Vagina (tissue), 2 donors: ENCODE data around the gene SPEG. TPM values are rescaled to one million over a fixed set of nuclear protein-coding genes. Genes with fewer than 3 reads are reported as not detected.

Experiments used
- DNase-seq, 2 donors: peaks; one replicate each; pipeline ENCODE4 v3.0.0-alpha.2; 2017; ENCODE audit errors: extremely low spot score in 2 of 2
- H3K27ac ChIP-seq: fragments of 200-600 bp; sonication (generic); one replicate; pipeline ENCODE4 v1.5.1; 2019
- H3K27me3 ChIP-seq: fragments of 200-600 bp; sonication (generic); one replicate; pipeline ENCODE4 v1.5.1; 2019
- H3K36me3 ChIP-seq, 2 donors: fragments of 200-600 bp; sonication (generic); one replicate each; pipeline ENCODE4 v1.5.1; 2017 to 2019
- H3K4me1 ChIP-seq: fragments of 200-600 bp; sonication (generic); one replicate; pipeline ENCODE4 v1.5.1; 2019
- H3K4me3 ChIP-seq, 2 donors: fragments of 200-600 bp; sonication (generic); 1 replicate in 1 of 2; 2 replicates in 1 of 2; pipeline ENCODE4 v1.5.1; 2016 to 2019
- H3K9me3 ChIP-seq: fragments of 200-600 bp; sonication (generic); one replicate; pipeline ENCODE4 v1.5.1; 2019
- POLR2A ChIP-seq, 2 donors: fragments of 450-650 bp; IDR thresholded peaks; one replicate each; pipeline ENCODE4 v1.6.1; 2017; ENCODE audit warnings: antibody characterized with exemption in 2 of 2, mild to moderate bottlenecking in 2 of 2, moderate library complexity in 2 of 2
- POLR2AphosphoS5 ChIP-seq, 2 donors: sonication (generic); formaldehyde crosslinking; IDR thresholded peaks; one replicate each; pipeline ENCODE4 v1.9.0; 2017; ENCODE audit warnings: antibody characterized with exemption in 2 of 2, mild to moderate bottlenecking in 2 of 2, low read depth in 1 of 2; ENCODE audit not compliant: insufficient read depth in 1 of 2
- intact Hi-C: fragments of 100-400 bp; cut with DNase I; formaldehyde crosslinking; loops from one replicate; pipeline ENCODE4 v1.15.1; 2023
- total RNA-seq: library from RNA; depleted of rRNA; stranded (reverse); fragments of >200 nt; gene quantifications from one replicate; pipeline ENCODE4 v1.2.3, GENCODE V29; 2016
- TF ChIP-seq, protein P1 (sequence below), 3 experiments: fragments of 450-650 bp in 2 of 3; fragments of 200-600 bp in 1 of 3; sonication (generic) in 1 of 3; IDR thresholded peaks; one replicate each; pipeline ENCODE4 v1.5.1; 2017 to 2019; ENCODE audit warnings: antibody characterized with exemption in 3 of 3, mild to moderate bottlenecking in 2 of 3, moderate library complexity in 2 of 3

SPEG gene
- total RNA-seq, 1 donor from 2014 or later: 28.2 TPM

DNA sequence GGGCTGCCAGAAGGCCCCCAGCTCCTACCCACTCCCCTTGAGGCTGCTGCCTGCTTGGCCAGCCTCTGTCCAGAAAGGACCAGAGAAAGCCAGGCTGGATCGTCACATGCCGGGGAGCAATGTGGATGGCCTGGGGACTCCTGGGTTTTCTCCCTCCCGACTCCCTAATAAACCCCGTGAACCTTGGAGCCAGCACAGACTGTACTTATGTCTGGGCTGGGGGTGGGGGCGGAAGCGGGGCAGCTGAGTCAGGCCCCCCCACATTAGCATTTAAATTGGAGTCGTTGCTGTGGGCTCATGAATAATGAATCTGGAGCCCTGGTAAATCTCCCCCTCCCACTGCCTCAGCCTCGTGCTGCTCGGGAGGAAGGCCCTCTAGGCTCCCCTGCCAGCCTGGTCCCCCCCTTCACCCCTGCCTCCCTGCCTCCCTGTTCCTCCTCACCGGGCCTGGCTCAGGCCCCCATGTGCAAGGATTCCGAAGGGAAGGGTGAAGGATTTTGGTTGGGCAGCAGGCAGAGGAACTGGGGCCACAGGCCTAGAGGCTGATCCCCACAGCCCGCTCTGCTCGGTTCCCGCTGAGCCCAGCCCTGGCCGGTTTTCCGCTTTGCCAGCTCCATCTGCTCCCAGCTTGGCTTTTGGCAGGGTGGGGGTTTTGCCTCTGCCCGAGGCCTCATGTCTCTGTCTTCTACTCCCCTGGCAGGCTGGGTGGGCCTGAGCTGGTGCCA, 72.3 kb downstream of the SPEG start:
- H3K27me3 ChIP-seq: no peaks in the 10 kb centered on the region
- H3K4me3 ChIP-seq: no peak overlapping the region
- DNase-seq: no peak
- intact Hi-C loops: no loop called here
- TF ChIP-seq POLR2AphosphoS5 (IDR thresholded peaks at IDR 0.05; ENCODE audit: insufficient read depth in 1 of 2, low read depth in 1 of 2) (no peak), POLR2A (IDR thresholded peaks at IDR 0.05) (no peak)
- TF ChIP-seq, protein P1, sequence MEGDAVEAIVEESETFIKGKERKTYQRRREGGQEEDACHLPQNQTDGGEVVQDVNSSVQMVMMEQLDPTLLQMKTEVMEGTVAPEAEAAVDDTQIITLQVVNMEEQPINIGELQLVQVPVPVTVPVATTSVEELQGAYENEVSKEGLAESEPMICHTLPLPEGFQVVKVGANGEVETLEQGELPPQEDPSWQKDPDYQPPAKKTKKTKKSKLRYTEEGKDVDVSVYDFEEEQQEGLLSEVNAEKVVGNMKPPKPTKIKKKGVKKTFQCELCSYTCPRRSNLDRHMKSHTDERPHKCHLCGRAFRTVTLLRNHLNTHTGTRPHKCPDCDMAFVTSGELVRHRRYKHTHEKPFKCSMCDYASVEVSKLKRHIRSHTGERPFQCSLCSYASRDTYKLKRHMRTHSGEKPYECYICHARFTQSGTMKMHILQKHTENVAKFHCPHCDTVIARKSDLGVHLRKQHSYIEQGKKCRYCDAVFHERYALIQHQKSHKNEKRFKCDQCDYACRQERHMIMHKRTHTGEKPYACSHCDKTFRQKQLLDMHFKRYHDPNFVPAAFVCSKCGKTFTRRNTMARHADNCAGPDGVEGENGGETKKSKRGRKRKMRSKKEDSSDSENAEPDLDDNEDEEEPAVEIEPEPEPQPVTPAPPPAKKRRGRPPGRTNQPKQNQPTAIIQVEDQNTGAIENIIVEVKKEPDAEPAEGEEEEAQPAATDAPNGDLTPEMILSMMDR (IDR thresholded peaks at IDR 0.05): no peak
- H3K9me3 ChIP-seq: no peaks in the 10 kb centered on the region
- H3K4me1 ChIP-seq: peaks cover 21% of the 10 kb centered on the region
- H3K36me3 ChIP-seq: peaks cover 0 to 35% of the 10 kb centered on the region in 2 donors
- H3K27ac ChIP-seq: no peak overlapping the region

DNA sequence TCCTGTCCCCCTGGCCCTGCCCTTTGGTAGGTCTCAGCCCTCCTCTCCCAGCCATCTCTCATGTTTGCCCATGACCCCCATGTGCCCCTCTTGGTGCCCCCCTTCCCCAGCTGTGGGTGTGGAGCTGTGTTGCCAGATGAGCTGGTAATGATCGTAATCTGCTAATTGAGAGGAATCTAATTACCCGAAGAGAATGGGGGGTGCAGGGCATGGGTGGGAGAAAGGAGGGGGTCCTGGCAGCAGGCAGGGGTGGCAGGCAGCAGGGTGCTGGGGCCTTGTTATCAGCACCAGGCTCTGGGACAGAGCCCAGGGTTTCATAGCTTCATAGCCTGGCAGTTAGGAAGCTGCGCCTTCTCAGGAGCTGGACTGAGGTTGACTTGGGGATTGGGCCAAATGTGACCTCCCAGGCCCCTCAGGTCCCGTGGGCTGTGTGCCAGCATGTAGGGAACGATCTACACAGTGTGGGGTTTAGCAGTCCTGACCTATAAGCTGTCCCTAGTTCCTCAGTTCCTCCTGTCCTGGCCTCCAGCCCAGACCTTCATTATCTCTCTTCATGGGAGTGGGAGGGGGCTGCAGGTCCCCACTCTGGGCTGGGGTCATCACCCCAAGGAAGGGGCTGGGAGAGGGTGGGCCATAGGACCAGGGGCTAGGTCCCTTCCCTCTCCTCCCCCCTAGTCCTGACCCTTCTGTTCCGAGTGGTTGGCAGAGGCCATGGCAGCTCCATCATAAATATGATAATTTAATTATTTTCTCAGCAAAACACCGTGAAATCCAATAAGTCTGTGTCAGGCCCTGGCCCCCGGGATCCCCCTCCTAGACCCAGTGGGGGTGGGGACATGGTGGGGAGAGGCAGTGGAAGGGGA, 73.2 kb downstream of the SPEG start:
- H3K27me3 ChIP-seq: no peaks in the 10 kb centered on the region
- TF ChIP-seq, protein P1 (IDR thresholded peaks at IDR 0.05): no peak
- TF ChIP-seq POLR2A (IDR thresholded peaks at IDR 0.05) (no peak), POLR2AphosphoS5 (IDR thresholded peaks at IDR 0.05; ENCODE audit: insufficient read depth in 1 of 2, low read depth in 1 of 2) (no peak)
- intact Hi-C loops: no loop called here

DNA sequence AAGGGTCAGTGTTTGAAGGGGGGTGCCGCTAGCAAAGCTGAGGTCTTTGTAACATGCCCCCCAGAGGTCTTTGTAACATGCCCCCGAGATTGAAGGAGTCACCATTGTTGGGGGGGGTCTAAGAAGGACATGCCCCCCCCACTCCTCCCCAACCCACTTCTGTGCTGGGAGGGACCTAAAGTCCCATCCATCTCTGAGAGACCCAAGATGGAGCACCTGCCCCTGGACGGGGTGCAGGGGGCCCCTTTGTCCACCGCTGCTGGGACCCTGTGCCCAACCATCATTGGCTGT, 73.7 kb downstream of the SPEG start:
- no peaks in the 10 kb centered on the region for H3K27me3 ChIP-seq
- TF ChIP-seq POLR2AphosphoS5 (IDR thresholded peaks at IDR 0.05; ENCODE audit: insufficient read depth in 1 of 2, low read depth in 1 of 2) (no peak), POLR2A (IDR thresholded peaks at IDR 0.05) (no peak)
- TF ChIP-seq, protein P1 (IDR thresholded peaks at IDR 0.05): no peak

More for the DNA sequence above, 73.2 kb downstream of the SPEG start:
- Histone ChIP-seq H3K4me3 (no peak overlapping the region), H3K4me1 (peaks cover 21% of the 10 kb centered on the region), H3K36me3 (peaks cover 0 to 35% of the 10 kb centered on the region in 2 donors), H3K27ac (no peak overlapping the region), H3K9me3 (no peaks in the 10 kb centered on the region)
- DNase-seq: no peak

DNA sequence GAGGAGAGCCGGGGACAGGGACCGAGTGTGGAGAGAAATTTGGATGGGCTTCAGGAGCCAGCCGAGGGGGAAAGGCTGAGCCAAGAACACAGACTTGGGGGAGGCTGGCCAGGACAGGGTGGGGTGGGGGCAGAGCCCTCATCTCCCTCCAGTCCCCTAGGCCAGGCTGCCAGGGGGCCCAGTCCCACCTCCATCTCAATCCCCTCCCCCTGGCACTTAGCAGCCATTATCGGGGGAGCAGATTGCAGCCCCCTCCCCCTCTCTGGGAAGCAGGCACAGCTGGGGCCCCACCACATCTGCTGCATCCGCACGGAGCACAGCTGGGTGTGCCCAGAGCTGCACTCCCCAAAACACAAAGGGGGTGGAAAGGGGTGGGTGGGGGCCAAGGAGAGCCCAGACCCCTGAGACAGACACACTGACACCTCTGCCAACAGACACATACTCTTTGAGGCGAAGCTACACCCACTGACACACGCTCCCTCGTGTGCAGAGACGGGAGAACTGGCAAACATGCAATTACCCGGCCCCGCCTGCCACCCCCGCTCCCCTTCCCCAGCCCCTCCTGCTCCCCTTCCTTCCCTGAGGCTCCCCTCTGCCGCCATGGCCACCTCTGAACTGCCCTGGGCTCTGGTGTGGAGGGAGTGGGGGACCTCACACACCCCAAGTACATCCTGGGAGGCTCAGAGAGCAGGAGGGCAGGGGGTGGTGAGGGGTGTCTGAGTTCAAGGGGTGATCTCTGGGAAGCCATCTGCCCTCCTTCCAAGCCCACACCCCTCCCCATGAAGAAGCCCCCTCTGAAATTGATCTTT, 74.5 kb downstream of the SPEG start:
- Histone ChIP-seq H3K27me3 (no peaks in the 10 kb centered on the region), H3K9me3 (no peaks in the 10 kb centered on the region), H3K4me3 (peak overlapping the region in 1 of 2 donors; percentile 41), H3K36me3 (peaks cover 0 to 27% of the 10 kb centered on the region in 2 donors), H3K4me1 (peaks cover 23% of the 10 kb centered on the region), H3K27ac (peak overlapping the region; percentile 24)
- DNase-seq: no peak
- intact Hi-C loops: no loop called here
- TF ChIP-seq POLR2A (IDR thresholded peaks at IDR 0.05): no peak
- no peak for TF ChIP-seq POLR2AphosphoS5 (IDR thresholded peaks at IDR 0.05; ENCODE audit: insufficient read depth in 1 of 2, low read depth in 1 of 2)
- TF ChIP-seq, protein P1 (IDR thresholded peaks at IDR 0.05): no peak

More for the DNA sequence above, 73.7 kb downstream of the SPEG start:
- Histone ChIP-seq H3K9me3 (no peaks in the 10 kb centered on the region), H3K4me1 (peaks cover 21% of the 10 kb centered on the region), H3K36me3 (peaks cover 0 to 32% of the 10 kb centered on the region in 2 donors), H3K4me3 (no peak overlapping the region), H3K27ac (no peak overlapping the region)
- intact Hi-C loops: no loop called here
- DNase-seq: no peak
